Neuronal stem cell (in vitro differentiated cells): ENCODE results near the gene CCR7.

Experiments used
- DNase-seq: peaks from one replicate; pipeline ENCODE4 v3.0.0-alpha.2; 2013; ENCODE audit warnings: low spot score
- H2AFZ ChIP-seq: one replicate; pipeline ENCODE4 v1.6.1; 2013; ENCODE audit warnings: mild to moderate bottlenecking, low read length, inconsistent platforms
- H2AK5ac ChIP-seq: 2 replicates; pipeline ENCODE4 v1.6.1; 2013; ENCODE audit warnings: low read depth, mild to moderate bottlenecking, inconsistent platforms, low read length, moderate library complexity, mixed read lengths
- H2BK120ac ChIP-seq: 2 replicates; pipeline ENCODE4 v1.6.1; 2013; ENCODE audit warnings: low read depth, mild to moderate bottlenecking, inconsistent platforms, low read length, moderate library complexity, mixed read lengths
- H2BK12ac ChIP-seq: one replicate; pipeline ENCODE4 v1.6.1; 2013; ENCODE audit warnings: low read length, inconsistent platforms
- H2BK15ac ChIP-seq: 2 replicates; pipeline ENCODE4 v1.6.1; 2013; ENCODE audit warnings: mild to moderate bottlenecking, low read length, inconsistent platforms, mixed read lengths
- H2BK5ac ChIP-seq: one replicate; pipeline ENCODE4 v1.6.1; 2013; ENCODE audit warnings: inconsistent platforms, mild to moderate bottlenecking, low read length, moderate library complexity
- H3K14ac ChIP-seq: one replicate; pipeline ENCODE4 v1.6.1; 2013; ENCODE audit warnings: low read length, inconsistent platforms
- H3K18ac ChIP-seq: 2 replicates; pipeline ENCODE4 v1.6.1; 2013; ENCODE audit warnings: low read length, inconsistent platforms
- H3K23ac ChIP-seq: 2 replicates; pipeline ENCODE4 v1.6.1; 2013; ENCODE audit warnings: low read depth, mild to moderate bottlenecking, mixed read lengths, low read length, inconsistent platforms; ENCODE audit not compliant: poor library complexity
- H3K27ac ChIP-seq: replicated peaks from 3 replicates; pipeline ENCODE4 v1.5.1; 2013; ENCODE audit warnings: low read length, inconsistent platforms
- H3K27me3 ChIP-seq, 3 experiments: 2 replicates each; pipeline ENCODE4 v1.6.1; 2013; ENCODE audit warnings: low read length in 3 of 3, mild to moderate bottlenecking in 2 of 3, inconsistent platforms in 1 of 3, low read depth in 1 of 3, mixed read lengths in 1 of 3, moderate library complexity in 1 of 3; ENCODE audit not compliant: control insufficient read depth in 3 of 3, insufficient read depth in 3 of 3
- H3K36me3 ChIP-seq, 2 donors: replicated peaks in 1 of 2; 2 replicates each; pipeline ENCODE4 v1.6.1; 2013; ENCODE audit warnings: low read length in 2 of 2; ENCODE audit not compliant: control insufficient read depth in 2 of 2, insufficient read depth in 2 of 2
- H3K4ac ChIP-seq: 2 replicates; pipeline ENCODE4 v1.6.1; 2013; ENCODE audit warnings: inconsistent platforms, mild to moderate bottlenecking, low read length, moderate library complexity
- H3K4me1 ChIP-seq, 2 donors: 1 replicate in 1 of 2; 2 replicates in 1 of 2; pipeline ENCODE4 v1.6.1; 2013; ENCODE audit warnings: low read length in 2 of 2, low read depth in 1 of 2; ENCODE audit not compliant: control insufficient read depth in 2 of 2, insufficient read depth in 1 of 2
- H3K4me2 ChIP-seq: one replicate; pipeline ENCODE4 v1.6.1; 2013; ENCODE audit warnings: mild to moderate bottlenecking, low read length, inconsistent platforms; ENCODE audit not compliant: insufficient read depth, poor library complexity, severe bottlenecking
- H3K4me3 ChIP-seq, 2 donors: 2 replicates each; pipeline ENCODE4 v1.5.1; 2013; ENCODE audit warnings: low read length in 2 of 2, mild to moderate bottlenecking in 2 of 2, inconsistent platforms in 1 of 2, moderate library complexity in 1 of 2
- H3K79me1 ChIP-seq: one replicate; pipeline ENCODE4 v1.6.1; 2013; ENCODE audit warnings: low read depth, mild to moderate bottlenecking, inconsistent platforms, low read length, moderate library complexity
- H3K9ac ChIP-seq: one replicate; pipeline ENCODE4 v1.6.1; 2013; ENCODE audit warnings: mild to moderate bottlenecking, low read depth, low read length, inconsistent platforms; ENCODE audit not compliant: poor library complexity
- H3K9me3 ChIP-seq, 2 donors: replicated peaks in 1 of 2; 2 replicates each; pipeline versions ENCODE3 to v1.6.1; 2013; ENCODE audit warnings: low read length in 2 of 2, mild to moderate bottlenecking in 2 of 2, inconsistent platforms in 1 of 2, low read depth in 1 of 2, mixed read lengths in 1 of 2, moderate library complexity in 1 of 2; ENCODE audit not compliant: control insufficient read depth in 2 of 2, insufficient read depth in 1 of 2
- H4K8ac ChIP-seq: one replicate; pipeline ENCODE4 v1.6.1; 2013; ENCODE audit warnings: low read depth, mild to moderate bottlenecking, inconsistent platforms, low read length, moderate library complexity
- H4K91ac ChIP-seq: one replicate; pipeline ENCODE4 v1.6.1; 2013; ENCODE audit warnings: low read length, low read depth, mild to moderate bottlenecking, inconsistent platforms; ENCODE audit not compliant: poor library complexity
- WGBS, 2 donors: extraction: QIAGEN DNeasy Blood & Tissue Kit; methylation state at CpG; one replicate each; pipeline ENCODE4 v1.1.7; 2013; ENCODE audit warnings: missing lambda C conversion rate in 2 of 2, mixed read lengths in 1 of 2; ENCODE audit not compliant: insufficient read length in 2 of 2, insufficient replicate concordance in 1 of 2; ENCODE audit errors: extremely low coverage in 2 of 2; 5-methylcytosine and 5-hydroxymethylcytosine counted together

Gene CCR7

GRCh38 chr17:40612599-40613244 is 47.5 kb upstream of the CCR7 start:
- WGBS, 2 donors = no CpG with 5 or more reads among the region's 11 CpGs
- no peak overlapping the region for H2BK15ac ChIP-seq
- H3K9ac ChIP-seq = no peak overlapping the region
- H2AFZ ChIP-seq = no peak overlapping the region
- no peak overlapping the region for H3K23ac ChIP-seq
- no peaks in the 10 kb centered on the region for H3K9me3 ChIP-seq
- no peak overlapping the region for H3K14ac ChIP-seq
- no peak overlapping the region for H3K4ac ChIP-seq
- no peak overlapping the region for H2BK12ac ChIP-seq
- H2AK5ac ChIP-seq = no peak overlapping the region
- no peaks in the 10 kb centered on the region for H3K36me3 ChIP-seq
- peaks cover 0 to 2% of the 10 kb centered on the region in 2 donors for H3K4me1 ChIP-seq
- DNase-seq = no peak
- H3K4me3 ChIP-seq = no peak overlapping the region
- H3K27me3 ChIP-seq = peaks cover 0 to 48% (median 2%) of the 10 kb centered on the region in 3 experiments
- no peak overlapping the region for H3K27ac ChIP-seq
- no peak overlapping the region for H3K18ac ChIP-seq
- no peaks in the 10 kb centered on the region for H3K79me1 ChIP-seq
- H2BK120ac ChIP-seq = no peak overlapping the region
- H3K4me2 ChIP-seq = no peak overlapping the region
- H4K8ac ChIP-seq = no peak overlapping the region
- no peak overlapping the region for H2BK5ac ChIP-seq
- no peak overlapping the region for H4K91ac ChIP-seq

GRCh38 chr17:40611840-40612474 is 46.7 kb upstream of the CCR7 start:
- H3K4me2 ChIP-seq = no peak overlapping the region
- no peak overlapping the region for H4K91ac ChIP-seq
- no peaks in the 10 kb centered on the region for H3K9me3 ChIP-seq
- H3K4me1 ChIP-seq = peaks cover 0 to 2% of the 10 kb centered on the region in 2 donors
- H3K14ac ChIP-seq = no peak overlapping the region
- no peak overlapping the region for H2AK5ac ChIP-seq
- H2BK5ac ChIP-seq = no peak overlapping the region
- no peak overlapping the region for H3K4me3 ChIP-seq
- H4K8ac ChIP-seq = no peak overlapping the region
- no peak overlapping the region for H2AFZ ChIP-seq
- no peaks in the 10 kb centered on the region for H3K79me1 ChIP-seq
- H2BK120ac ChIP-seq = no peak overlapping the region
- H2BK12ac ChIP-seq = no peak overlapping the region
- no peak overlapping the region for H3K18ac ChIP-seq
- DNase-seq = no peak
- no peak overlapping the region for H3K4ac ChIP-seq
- peaks cover 0 to 48% (median 2%) of the 10 kb centered on the region in 3 experiments for H3K27me3 ChIP-seq
- WGBS, 2 donors = no CpG with 5 or more reads among the region's 7 CpGs
- no peaks in the 10 kb centered on the region for H3K36me3 ChIP-seq
- H3K9ac ChIP-seq = no peak overlapping the region
- H3K27ac ChIP-seq = no peak overlapping the region
- H3K23ac ChIP-seq = no peak overlapping the region
- no peak overlapping the region for H2BK15ac ChIP-seq

GRCh38 chr17:40610359-40610758 is 45.1 kb upstream of the CCR7 start:
- DNase-seq = no peak
- H3K27ac ChIP-seq = no peak overlapping the region
- no peak overlapping the region for H4K91ac ChIP-seq
- no peak overlapping the region for H2AK5ac ChIP-seq
- H2BK15ac ChIP-seq = no peak overlapping the region
- H3K79me1 ChIP-seq = no peaks in the 10 kb centered on the region
- H2BK12ac ChIP-seq = no peak overlapping the region
- no peak overlapping the region for H3K4ac ChIP-seq
- H3K4me1 ChIP-seq = no peaks in the 10 kb centered on the region
- WGBS, 2 donors = no CpG with 5 or more reads among the region's 2 CpGs
- no peak overlapping the region for H3K14ac ChIP-seq
- no peak overlapping the region for H3K9ac ChIP-seq
- no peak overlapping the region for H3K4me2 ChIP-seq
- no peak overlapping the region for H3K23ac ChIP-seq
- no peak overlapping the region for H2BK5ac ChIP-seq
- H2AFZ ChIP-seq = no peak overlapping the region
- H3K4me3 ChIP-seq = no peak overlapping the region
- no peak overlapping the region for H2BK120ac ChIP-seq
- no peaks in the 10 kb centered on the region for H3K9me3 ChIP-seq
- no peaks in the 10 kb centered on the region for H3K36me3 ChIP-seq
- H3K27me3 ChIP-seq = peaks cover 0 to 45% (median 0%) of the 10 kb centered on the region in 3 experiments
- no peak overlapping the region for H4K8ac ChIP-seq
- no peak overlapping the region for H3K18ac ChIP-seq

- no peak overlapping the region for H2BK15ac ChIP-seq
- H2AFZ ChIP-seq = no peak overlapping the region
- no peaks in the 10 kb centered on the region for H3K79me1 ChIP-seq
- no peak overlapping the region for H3K23ac ChIP-seq
- no peak overlapping the region for H3K4me2 ChIP-seq
- no peak overlapping the region for H2BK5ac ChIP-seq
- no peak overlapping the region for H3K9ac ChIP-seq
- no peaks in the 10 kb centered on the region for H3K36me3 ChIP-seq
- no peak overlapping the region for H4K8ac ChIP-seq
- H3K4ac ChIP-seq = no peak overlapping the region
- no peak overlapping the region for H3K4me3 ChIP-seq
- no peaks in the 10 kb centered on the region for H3K9me3 ChIP-seq
- no peak overlapping the region for H3K18ac ChIP-seq
- H4K91ac ChIP-seq = no peak overlapping the region
- no peak overlapping the region for H3K14ac ChIP-seq
- no peak overlapping the region for H2BK120ac ChIP-seq
- no peaks in the 10 kb centered on the region for H3K4me1 ChIP-seq
- no peak for DNase-seq
- no peak overlapping the region for H2BK12ac ChIP-seq
- WGBS, 2 donors = no CpG with 5 or more reads among the region's 6 CpGs
- no peak overlapping the region for H2AK5ac ChIP-seq
- H3K27me3 ChIP-seq = peaks cover 0 to 46% (median 0%) of the 10 kb centered on the region in 3 experiments
- no peak overlapping the region for H3K27ac ChIP-seq
These were observed 42.8 kb upstream of the CCR7 start for GRCh38 chr17:40608061-40608581.
